ENCODE results near the gene FAM120A. TPM values are rescaled to one million over a fixed set of nuclear protein-coding genes. Genes with fewer than 3 reads are reported as not detected.

Gene FAM120A
- total RNA-seq, 6 experiments from 2014 or later = 61.9 to 92.1 (median 76.0) TPM

- ATAC-seq (no peak), DNase-seq (no peak)
- Histone ChIP-seq H3K4me3 (no peak overlapping the region), H3K27me3 (no peaks in the 10 kb centered on the region), H3K4me1 (peaks cover 0 to 9% (median 3%) of the 10 kb centered on the region in 4 donors), H3K36me3 (no peaks in the 10 kb centered on the region), H3K27ac (no peak overlapping the region), H3K9me3 (peaks cover 0 to 5% (median 0%) of the 10 kb centered on the region in 4 donors)
- intact Hi-C loops (cut with DNase I) = no loop called here
- no peak for TF ChIP-seq CTCF (IDR thresholded peaks at IDR 0.05)
- TF ChIP-seq POLR2A (IDR thresholded peaks at IDR 0.05) = no peak
- 100% methylated on average over 1 of the region's 1 CpG for WGBS (ENCODE audit: insufficient coverage, low coverage, low lambda C conversion rate, missing lambda C conversion rate)
These were observed 158.7 kb downstream of the FAM120A start for GRCh38 chr9:93610206-93610605.

GRCh38 chr9:93612052-93612795 is 160.7 kb downstream of the FAM120A start:
- intact Hi-C loops (cut with DNase I) = no loop called here

GRCh38 chr9:93612796-93613154 is 161.3 kb downstream of the FAM120A start:
- no peak for TF ChIP-seq POLR2A (IDR thresholded peaks at IDR 0.05)
- TF ChIP-seq CTCF (IDR thresholded peaks at IDR 0.05) = no peak
- intact Hi-C loops (cut with DNase I) = no loop called here
- DNase-seq (peak in 1 of 3 donors; percentile 35), ATAC-seq (peak in 1 of 4 donors; percentile 16)
- no peak overlapping the region for H3K27ac ChIP-seq
- H3K4me3 ChIP-seq = no peak overlapping the region
- no peaks in the 10 kb centered on the region for H3K27me3 ChIP-seq
- H3K4me1 ChIP-seq = peaks cover 0 to 9% (median 3%) of the 10 kb centered on the region in 4 donors
- peaks cover 0 to 5% (median 0%) of the 10 kb centered on the region in 4 donors for H3K9me3 ChIP-seq
- 54% methylated on average over 2 of the region's 5 CpGs for WGBS (ENCODE audit: insufficient coverage, low coverage, low lambda C conversion rate, missing lambda C conversion rate)
- no peaks in the 10 kb centered on the region for H3K36me3 ChIP-seq

More at GRCh38 chr9:93612052-93612795, 160.7 kb downstream of the FAM120A start:
- peaks cover 0 to 9% (median 3%) of the 10 kb centered on the region in 4 donors for H3K4me1 ChIP-seq
- no peak overlapping the region for H3K27ac ChIP-seq
- peaks cover 0 to 5% (median 0%) of the 10 kb centered on the region in 4 donors for H3K9me3 ChIP-seq
- H3K27me3 ChIP-seq = no peaks in the 10 kb centered on the region
- no peaks in the 10 kb centered on the region for H3K36me3 ChIP-seq
- WGBS (ENCODE audit: insufficient coverage, low coverage, low lambda C conversion rate, missing lambda C conversion rate) = 63% methylated on average over 2 of the region's 2 CpGs
- ATAC-seq (peak in 1 of 4 donors; percentile 23), DNase-seq (peak in 1 of 3 donors; percentile 31)
- no peak for TF ChIP-seq CTCF (IDR thresholded peaks at IDR 0.05)
- no peak for TF ChIP-seq POLR2A (IDR thresholded peaks at IDR 0.05)
- H3K4me3 ChIP-seq = no peak overlapping the region

- Histone ChIP-seq H3K9me3 (peaks cover 0 to 5% (median 0%) of the 10 kb centered on the region in 4 donors), H3K27ac (no peak overlapping the region), H3K27me3 (no peaks in the 10 kb centered on the region), H3K36me3 (no peaks in the 10 kb centered on the region), H3K4me1 (peaks cover 0 to 9% (median 3%) of the 10 kb centered on the region in 4 donors), H3K4me3 (no peak overlapping the region)
- intact Hi-C loops (cut with DNase I) = no loop called here
- TF ChIP-seq CTCF (IDR thresholded peaks at IDR 0.05) (no peak), POLR2A (IDR thresholded peaks at IDR 0.05) (no peak)
- ATAC-seq (no peak), DNase-seq (peak in 1 of 3 donors; percentile 19)
- WGBS (ENCODE audit: insufficient coverage, low coverage, low lambda C conversion rate, missing lambda C conversion rate) = 100% methylated on average over 2 of the region's 5 CpGs
These were observed 161.7 kb downstream of the FAM120A start for GRCh38 chr9:93613174-93613573.
